ENCODE data around the gene RICTOR. TPM values are rescaled to one million over a fixed set of nuclear protein-coding genes. Genes with fewer than 3 reads are reported as not detected.
A peak's percentile ranks its signal among the peaks of the same experiment; 100 is the strongest.

RICTOR gene
- total RNA-seq, 1 experiment from 2014 or later, result 21.7 TPM

- DNase-seq (ENCODE audit: low read depth, low spot score), result no peak
- H3K9me3 ChIP-seq (ENCODE audit: control insufficient read depth in 1 of 2, insufficient read depth in 1 of 2, low read depth in 1 of 2, low read length in 2 of 2), result no peaks in the 10 kb centered on the region
- no peak overlapping the region for H3K27ac ChIP-seq (ENCODE audit: low read depth, low read length)
- ChIA-PET POLR2A (no interaction called here), CTCF (interaction anchor here (1.3 kb wide), 1 partner anchor 39 kb away, joined by 6 read pairs; no protein-coding TSS in a partner anchor), RAD21 (ENCODE audit: low non-redundant PET in 1 of 2, low total read pairs in 2 of 2, uncharacterized antibody in 2 of 2, unreplicated experiment in 2 of 2) (no interaction called here)
- no peak for TF ChIP-seq POLR2AphosphoS5 (IDR thresholded peaks at IDR 0.05; ENCODE audit: low read depth, low read length)
- H2AFZ ChIP-seq (ENCODE audit: low read depth, low read length, poor library complexity, severe bottlenecking), result peak overlapping the region; percentile 43
- H3K4me2 ChIP-seq (ENCODE audit: low read length), result no peak overlapping the region
- no peaks in the 10 kb centered on the region for H3K36me3 ChIP-seq (ENCODE audit: control insufficient read depth in 1 of 2, insufficient read depth in 2 of 2, low read length in 2 of 2)
- H3K27me3 ChIP-seq (ENCODE audit: insufficient read depth, low read length), result no peaks in the 10 kb centered on the region
- no peaks in the 10 kb centered on the region for H3K9me2 ChIP-seq (ENCODE audit: insufficient read depth)
- no peaks in the 10 kb centered on the region for H4K20me1 ChIP-seq (ENCODE audit: insufficient read depth)
- H3K79me2 ChIP-seq (ENCODE audit: insufficient read depth, low read length), result no peaks in the 10 kb centered on the region
- H3K4me1 ChIP-seq (ENCODE audit: control insufficient read depth in 1 of 2, insufficient read depth in 2 of 2, low read length in 2 of 2), result no peaks in the 10 kb centered on the region
- no peak overlapping the region for H3K9ac ChIP-seq (ENCODE audit: low read length)
- no peak overlapping the region for H3K4me3 ChIP-seq (replicated peaks in 1 of 2; ENCODE audit: low read depth in 1 of 2, low read length in 2 of 2)
- ATAC-seq, result no peak
- BruUV-seq (replicated peaks), result no TSS peak
- intact Hi-C loops (cut with micrococcal nuclease), result no loop called here
Measured at GRCh38 chr5:39120052-39120420, 45.8 kb upstream of the RICTOR start.

- ChIA-PET RAD21 (ENCODE audit: low non-redundant PET in 1 of 2, low total read pairs in 2 of 2, uncharacterized antibody in 2 of 2, unreplicated experiment in 2 of 2) (no interaction called here), CTCF (no interaction called here), POLR2A (no interaction called here)
- peak overlapping the region; percentile 43 for H2AFZ ChIP-seq (ENCODE audit: low read depth, low read length, poor library complexity, severe bottlenecking)
- H3K9me3 ChIP-seq (ENCODE audit: control insufficient read depth in 1 of 2, insufficient read depth in 1 of 2, low read depth in 1 of 2, low read length in 2 of 2), result no peaks in the 10 kb centered on the region
- no peaks in the 10 kb centered on the region for H3K27me3 ChIP-seq (ENCODE audit: insufficient read depth, low read length)
- H3K9ac ChIP-seq (ENCODE audit: low read length), result no peak overlapping the region
- H3K4me3 ChIP-seq (replicated peaks in 1 of 2; ENCODE audit: low read depth in 1 of 2, low read length in 2 of 2), result no peak overlapping the region
- intact Hi-C loops (cut with micrococcal nuclease), result no loop called here
- no TSS peak for BruUV-seq (replicated peaks)
- TF ChIP-seq, protein P1, sequence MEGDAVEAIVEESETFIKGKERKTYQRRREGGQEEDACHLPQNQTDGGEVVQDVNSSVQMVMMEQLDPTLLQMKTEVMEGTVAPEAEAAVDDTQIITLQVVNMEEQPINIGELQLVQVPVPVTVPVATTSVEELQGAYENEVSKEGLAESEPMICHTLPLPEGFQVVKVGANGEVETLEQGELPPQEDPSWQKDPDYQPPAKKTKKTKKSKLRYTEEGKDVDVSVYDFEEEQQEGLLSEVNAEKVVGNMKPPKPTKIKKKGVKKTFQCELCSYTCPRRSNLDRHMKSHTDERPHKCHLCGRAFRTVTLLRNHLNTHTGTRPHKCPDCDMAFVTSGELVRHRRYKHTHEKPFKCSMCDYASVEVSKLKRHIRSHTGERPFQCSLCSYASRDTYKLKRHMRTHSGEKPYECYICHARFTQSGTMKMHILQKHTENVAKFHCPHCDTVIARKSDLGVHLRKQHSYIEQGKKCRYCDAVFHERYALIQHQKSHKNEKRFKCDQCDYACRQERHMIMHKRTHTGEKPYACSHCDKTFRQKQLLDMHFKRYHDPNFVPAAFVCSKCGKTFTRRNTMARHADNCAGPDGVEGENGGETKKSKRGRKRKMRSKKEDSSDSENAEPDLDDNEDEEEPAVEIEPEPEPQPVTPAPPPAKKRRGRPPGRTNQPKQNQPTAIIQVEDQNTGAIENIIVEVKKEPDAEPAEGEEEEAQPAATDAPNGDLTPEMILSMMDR (IDR thresholded peaks at IDR 0.05 in 2 of 3, conservative IDR thresholded peaks at IDR 0.05 in 1 of 3; ENCODE audit: borderline replicate concordance in 1 of 3, insufficient read depth in 1 of 3, low read depth in 2 of 3, low read length in 2 of 3), result no peak
- TF ChIP-seq FOSL1 (IDR thresholded peaks at IDR 0.05; ENCODE audit: low read depth) (no peak), EZH2 (IDR thresholded peaks at IDR 0.05) (no peak), ATF3 (IDR thresholded peaks at IDR 0.05) (no peak), SIN3A (IDR thresholded peaks at IDR 0.05; ENCODE audit: low read depth) (no peak), CBX3 (IDR thresholded peaks at IDR 0.05; ENCODE audit: low read depth) (no peak), REST (IDR thresholded peaks at IDR 0.05; ENCODE audit: low read depth) (no peak)
- ATAC-seq (no peak), DNase-seq (ENCODE audit: low read depth, low spot score) (no peak)
- H3K4me2 ChIP-seq (ENCODE audit: low read length), result no peak overlapping the region
- H3K36me3 ChIP-seq (ENCODE audit: control insufficient read depth in 1 of 2, insufficient read depth in 2 of 2, low read length in 2 of 2), result no peaks in the 10 kb centered on the region
- H3K27ac ChIP-seq (ENCODE audit: low read depth, low read length), result no peak overlapping the region
- H3K79me2 ChIP-seq (ENCODE audit: insufficient read depth, low read length), result no peaks in the 10 kb centered on the region
- no peaks in the 10 kb centered on the region for H3K9me2 ChIP-seq (ENCODE audit: insufficient read depth)
- no peaks in the 10 kb centered on the region for H3K4me1 ChIP-seq (ENCODE audit: control insufficient read depth in 1 of 2, insufficient read depth in 2 of 2, low read length in 2 of 2)
- H4K20me1 ChIP-seq (ENCODE audit: insufficient read depth), result no peaks in the 10 kb centered on the region
Measured at GRCh38 chr5:39119404-39120051, 45.3 kb upstream of the RICTOR start.
